H1 (cell line): ENCODE measurements around the gene ADGRV1.

Source experiments
- BRCA1 ChIP-seq: IDR thresholded peaks from 2 replicates; pipeline ENCODE4 v1.6.1; 2012; ENCODE audit warnings: low read depth, low read length, improper control_type of control experiment
- EGR1 ChIP-seq: IDR thresholded peaks from 2 replicates; pipeline ENCODE4 v1.6.1; 2011; ENCODE audit warnings: low read depth, low read length, borderline replicate concordance
- EP300 ChIP-seq, 2 experiments: IDR thresholded peaks; 1 replicate in 1 of 2; 2 replicates in 1 of 2; pipeline ENCODE4 v1.6.1; 2011 to 2012; ENCODE audit warnings: low read depth in 2 of 2, low read length in 2 of 2, mild to moderate bottlenecking in 2 of 2, borderline replicate concordance in 1 of 2, inconsistent platforms in 1 of 2, moderate library complexity in 1 of 2
- RAD21 ChIP-seq, 2 experiments: IDR thresholded peaks in 1 of 2; conservative IDR thresholded peaks in 1 of 2; 2 replicates each; pipeline ENCODE4 v1.6.1; 2011; ENCODE audit warnings: low read depth in 2 of 2, low read length in 2 of 2, improper control_type of control experiment in 1 of 2, inconsistent platforms in 1 of 2, mild to moderate bottlenecking in 1 of 2, moderate library complexity in 1 of 2
- RFX5 ChIP-seq: IDR thresholded peaks from 2 replicates; pipeline ENCODE4 v1.6.1; 2011; ENCODE audit warnings: low read depth, low read length, improper control_type of control experiment, borderline replicate concordance
- SP4 ChIP-seq: IDR thresholded peaks from 2 replicates; pipeline ENCODE4 v1.6.1; 2012; ENCODE audit warnings: low read length, inconsistent platforms
- SUZ12 ChIP-seq: fragments of 200-600 bp; sonication (generic); IDR thresholded peaks from 2 replicates; pipeline ENCODE4 v1.6.1; 2012; ENCODE audit warnings: mild to moderate bottlenecking, inconsistent platforms, low read length, moderate library complexity, mixed read lengths
- YY1 ChIP-seq: IDR thresholded peaks from 2 replicates; pipeline ENCODE4 v1.6.1; 2011; ENCODE audit warnings: low read depth, mild to moderate bottlenecking, low read length
- TF ChIP-seq, protein P1 (sequence below), 3 experiments: IDR thresholded peaks; 1 replicate in 2 of 3; 2 replicates in 1 of 3; pipeline versions ENCODE4 v1.5.1 to v1.6.1; 2011; ENCODE audit warnings: low read length in 3 of 3, mild to moderate bottlenecking in 3 of 3, inconsistent platforms in 2 of 3, low read depth in 1 of 3, moderate library complexity in 1 of 3; ENCODE audit not compliant: insufficient read depth in 1 of 3; ENCODE audit errors: control extremely low read depth in 1 of 3

DNA sequence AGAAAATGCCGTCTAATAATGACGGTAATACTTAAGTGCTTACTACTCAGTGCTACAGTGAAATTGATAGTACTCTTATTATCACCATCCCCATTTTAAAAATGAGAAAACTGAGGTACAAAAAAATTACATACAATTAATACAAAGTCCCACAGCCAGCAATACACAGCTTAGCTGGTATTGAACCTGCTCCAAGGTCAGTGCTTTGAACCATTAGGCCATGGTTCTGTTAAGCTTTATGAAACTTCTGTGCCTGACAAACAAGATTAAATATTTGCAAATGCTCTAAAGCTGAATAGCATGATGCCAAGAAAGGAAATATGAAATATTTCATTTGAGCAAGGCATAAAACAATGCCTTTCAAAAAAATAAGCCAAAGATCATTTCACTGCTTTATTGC lies 467.4 kb downstream of the ADGRV1 start:
- TF ChIP-seq SP4 (no peak), RAD21 (IDR thresholded peaks at IDR 0.05 in 1 of 2, conservative IDR thresholded peaks at IDR 0.05 in 1 of 2; ENCODE audit: low read depth in 2 of 2, low read length in 2 of 2) (no peak), RFX5 (no peak), BRCA1 (no peak), EGR1 (no peak), SUZ12 (no peak), EP300 (IDR thresholded peaks at IDR 0.05; ENCODE audit: borderline replicate concordance in 1 of 2, low read depth in 2 of 2, low read length in 2 of 2) (no peak), YY1 (no peak)
- TF ChIP-seq, protein P1, sequence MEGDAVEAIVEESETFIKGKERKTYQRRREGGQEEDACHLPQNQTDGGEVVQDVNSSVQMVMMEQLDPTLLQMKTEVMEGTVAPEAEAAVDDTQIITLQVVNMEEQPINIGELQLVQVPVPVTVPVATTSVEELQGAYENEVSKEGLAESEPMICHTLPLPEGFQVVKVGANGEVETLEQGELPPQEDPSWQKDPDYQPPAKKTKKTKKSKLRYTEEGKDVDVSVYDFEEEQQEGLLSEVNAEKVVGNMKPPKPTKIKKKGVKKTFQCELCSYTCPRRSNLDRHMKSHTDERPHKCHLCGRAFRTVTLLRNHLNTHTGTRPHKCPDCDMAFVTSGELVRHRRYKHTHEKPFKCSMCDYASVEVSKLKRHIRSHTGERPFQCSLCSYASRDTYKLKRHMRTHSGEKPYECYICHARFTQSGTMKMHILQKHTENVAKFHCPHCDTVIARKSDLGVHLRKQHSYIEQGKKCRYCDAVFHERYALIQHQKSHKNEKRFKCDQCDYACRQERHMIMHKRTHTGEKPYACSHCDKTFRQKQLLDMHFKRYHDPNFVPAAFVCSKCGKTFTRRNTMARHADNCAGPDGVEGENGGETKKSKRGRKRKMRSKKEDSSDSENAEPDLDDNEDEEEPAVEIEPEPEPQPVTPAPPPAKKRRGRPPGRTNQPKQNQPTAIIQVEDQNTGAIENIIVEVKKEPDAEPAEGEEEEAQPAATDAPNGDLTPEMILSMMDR (IDR thresholded peaks at IDR 0.05; ENCODE audit: control extremely low read depth in 1 of 3, insufficient read depth in 1 of 3, low read depth in 1 of 3, low read length in 3 of 3) = no peak
